Measurements from ENCODE around the gene ZNF841. TPM values are rescaled to one million over a fixed set of nuclear protein-coding genes. Genes with fewer than 3 reads are reported as not detected.
"Not testable (repeated sequence)": the region's sequence is repeated elsewhere in the genome, so short reads cannot be mapped to it uniquely, and the experiment has no call there.

The ZNF841 gene
- total and polyA plus RNA-seq, 2 donors (not counting 3 experiments of a cell fraction or from before 2014, with no cell fraction given) = 5.2 to 17.7 TPM

- TF ChIP-seq, protein P1, sequence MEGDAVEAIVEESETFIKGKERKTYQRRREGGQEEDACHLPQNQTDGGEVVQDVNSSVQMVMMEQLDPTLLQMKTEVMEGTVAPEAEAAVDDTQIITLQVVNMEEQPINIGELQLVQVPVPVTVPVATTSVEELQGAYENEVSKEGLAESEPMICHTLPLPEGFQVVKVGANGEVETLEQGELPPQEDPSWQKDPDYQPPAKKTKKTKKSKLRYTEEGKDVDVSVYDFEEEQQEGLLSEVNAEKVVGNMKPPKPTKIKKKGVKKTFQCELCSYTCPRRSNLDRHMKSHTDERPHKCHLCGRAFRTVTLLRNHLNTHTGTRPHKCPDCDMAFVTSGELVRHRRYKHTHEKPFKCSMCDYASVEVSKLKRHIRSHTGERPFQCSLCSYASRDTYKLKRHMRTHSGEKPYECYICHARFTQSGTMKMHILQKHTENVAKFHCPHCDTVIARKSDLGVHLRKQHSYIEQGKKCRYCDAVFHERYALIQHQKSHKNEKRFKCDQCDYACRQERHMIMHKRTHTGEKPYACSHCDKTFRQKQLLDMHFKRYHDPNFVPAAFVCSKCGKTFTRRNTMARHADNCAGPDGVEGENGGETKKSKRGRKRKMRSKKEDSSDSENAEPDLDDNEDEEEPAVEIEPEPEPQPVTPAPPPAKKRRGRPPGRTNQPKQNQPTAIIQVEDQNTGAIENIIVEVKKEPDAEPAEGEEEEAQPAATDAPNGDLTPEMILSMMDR (IDR thresholded peaks at IDR 0.05; ENCODE audit: extremely low read depth in 1 of 2, insufficient read depth in 1 of 2, low read depth in 1 of 2, low read length in 2 of 2) = no peak
- no peak for TF ChIP-seq GATA2 (IDR thresholded peaks at IDR 0.05; ENCODE audit: insufficient read depth, insufficient read length, low read depth, low read length)
- no peak for TF ChIP-seq POLR2A (IDR thresholded peaks at IDR 0.05; ENCODE audit: low read depth, low read length)
- TF ChIP-seq POLR2AphosphoS5 (IDR thresholded peaks at IDR 0.05; ENCODE audit: insufficient read depth, low read depth, low read length) = no peak
- TF ChIP-seq JUN (IDR thresholded peaks at IDR 0.05; ENCODE audit: borderline replicate concordance, insufficient read depth, insufficient read length, low read depth) = no peak
- DNase-seq (ENCODE audit: low read depth, low spot score) (no peak), FAIRE-seq (no peak)
- intact Hi-C loops (cut with micrococcal nuclease) = loop anchor here (10.0 kb wide), 1 partner anchor 1185 kb away; the partner anchor contains the start of gene KLK4
- no peak overlapping the region for H2AFZ ChIP-seq (ENCODE audit: low read depth, low read length)
- H3K36me3 ChIP-seq (ENCODE audit: control insufficient read depth in 2 of 2, extremely low read depth in 1 of 2, insufficient read depth in 2 of 2, low read length in 2 of 2) = no peaks in the 10 kb centered on the region
- no peak overlapping the region for H3K4me3 ChIP-seq (replicated peaks in 1 of 3; ENCODE audit: insufficient read depth in 1 of 3, low read depth in 1 of 3, low read length in 3 of 3)
- H3K27me3 ChIP-seq (ENCODE audit: control insufficient read depth in 2 of 2, insufficient read depth in 2 of 2, low read length in 2 of 2) = no peaks in the 10 kb centered on the region
- no peaks in the 10 kb centered on the region for H4K20me1 ChIP-seq (replicated peaks; ENCODE audit: control insufficient read depth, extremely low read depth, insufficient read depth, low read length)
- H3K79me2 ChIP-seq (ENCODE audit: control insufficient read depth, insufficient read depth, low read length) = peaks cover 7% of the 10 kb centered on the region
- H3K27ac ChIP-seq (ENCODE audit: insufficient read depth, low read depth, low read length) = no peak overlapping the region
- no TSS peak for BruUV-seq (replicated peaks)
- dilution Hi-C loops (cut with MboI; ENCODE audit: extremely low pct_ligation_motif_present, low sequenced_read_pairs) = no loop called here
- peaks cover under 1% of the 10 kb centered on the region for H3K4me1 ChIP-seq (ENCODE audit: control insufficient read depth, extremely low read depth, insufficient read depth, low read length)
- H3K9ac ChIP-seq (replicated peaks; ENCODE audit: extremely low read depth, insufficient read depth, low read length) = no peak overlapping the region
- ChIA-PET CTCF (no interaction called here), POLR2A (no interaction called here)
- no peaks in the 10 kb centered on the region for H3K9me1 ChIP-seq (replicated peaks; ENCODE audit: control insufficient read depth, extremely low read depth, insufficient read depth, low read length)
- H3K4me2 ChIP-seq (ENCODE audit: insufficient read depth, low read length) = no peak overlapping the region
- no peaks in the 10 kb centered on the region for H3K9me3 ChIP-seq (replicated peaks; ENCODE audit: control insufficient read depth, insufficient read depth, low read length)
These were observed 4.1 kb upstream of the ZNF841 start for GRCh38 chr19:52099497-52100138.

- H3K9me3 ChIP-seq (replicated peaks; ENCODE audit: control insufficient read depth, insufficient read depth, low read length); H3K4me3 ChIP-seq (replicated peaks in 1 of 3; ENCODE audit: insufficient read depth in 1 of 3, low read depth in 1 of 3, low read length in 3 of 3); H3K27ac ChIP-seq (ENCODE audit: insufficient read depth, low read depth, low read length); H4K20me1 ChIP-seq (replicated peaks; ENCODE audit: control insufficient read depth, extremely low read depth, insufficient read depth, low read length); POLR2A ChIA-PET; H3K27me3 ChIP-seq (ENCODE audit: control insufficient read depth in 2 of 2, insufficient read depth in 2 of 2, low read length in 2 of 2); H3K4me1 ChIP-seq (ENCODE audit: control insufficient read depth, extremely low read depth, insufficient read depth, low read length); DNase-seq (ENCODE audit: low read depth, low spot score); H3K36me3 ChIP-seq (ENCODE audit: control insufficient read depth in 2 of 2, extremely low read depth in 1 of 2, insufficient read depth in 2 of 2, low read length in 2 of 2); BruUV-seq (replicated peaks); FAIRE-seq; H3K9ac ChIP-seq (replicated peaks; ENCODE audit: extremely low read depth, insufficient read depth, low read length); CTCF ChIA-PET; H2AFZ ChIP-seq (ENCODE audit: low read depth, low read length); dilution Hi-C loops (cut with MboI; ENCODE audit: extremely low pct_ligation_motif_present, low sequenced_read_pairs); H3K4me2 ChIP-seq (ENCODE audit: insufficient read depth, low read length); H3K9me1 ChIP-seq (replicated peaks; ENCODE audit: control insufficient read depth, extremely low read depth, insufficient read depth, low read length): not testable (repeated sequence)
- intact Hi-C loops (cut with micrococcal nuclease) = loop anchor here (10.0 kb wide), 1 partner anchor 1182 kb away; the partner anchor contains the start of gene KLK4
- peaks cover 23% of the 10 kb centered on the region for H3K79me2 ChIP-seq (ENCODE audit: control insufficient read depth, insufficient read depth, low read length)
These were observed 851 bp upstream of the ZNF841 start for GRCh38 chr19:52096416-52096815.
